A673 (cell line): ENCODE data around the gene ANKMY2. TPM values are rescaled to one million over a fixed set of nuclear protein-coding genes. Genes with fewer than 3 reads are reported as not detected.

Experiments used
- BruUV-seq: library from RNA; stranded (reverse); fragments of 400-500 nt; replicated peaks from 2 replicates; lab custom pipeline; 2021; lab: Mats Ljungman, UMichigan
- CTCF ChIA-PET: fragments of 300-600 bp; sonication (Branson Sonifier 250); formaldehyde crosslinking; loops from one replicate; lab custom pipeline; 2022; ENCODE audit warnings: antibody characterized with exemption; lab: Charles Lee
- POLR2A ChIA-PET: fragments of 300-600 bp; sonication (Branson Sonifier 250); formaldehyde crosslinking; loops from one replicate; lab custom pipeline; 2022; ENCODE audit warnings: antibody characterized with exemption; ENCODE audit not compliant: low non-redundant PET; lab: Charles Lee
- DNase-seq: peaks from one replicate; pipeline ENCODE4 v3.0.0-alpha.2; 2015; ENCODE audit warnings: low spot score
- H3K27ac ChIP-seq: fragments of 200-600 bp; sonication (generic); 2 replicates; pipeline ENCODE4 v1.5.1; 2016; ENCODE audit warnings: mixed run types, low read depth, mild to moderate bottlenecking, mixed read lengths, antibody characterized with exemption, low read length; ENCODE audit not compliant: poor library complexity, severe bottlenecking
- H3K27me3 ChIP-seq: fragments of 200-600 bp; sonication (generic); replicated peaks from 2 replicates; pipeline ENCODE4 v1.6.1; 2017; ENCODE audit warnings: mixed run types, low read depth, mild to moderate bottlenecking, mixed read lengths, antibody characterized with exemption, low read length; ENCODE audit not compliant: insufficient read depth, poor library complexity
- H3K36me3 ChIP-seq: fragments of 200-600 bp; sonication (generic); 2 replicates; pipeline ENCODE4 v1.6.1; 2016; ENCODE audit warnings: mixed run types, mild to moderate bottlenecking, mixed read lengths, antibody characterized with exemption, low read length; ENCODE audit not compliant: insufficient read depth, poor library complexity, severe bottlenecking
- H3K4me1 ChIP-seq: fragments of 200-600 bp; sonication (generic); 2 replicates; pipeline ENCODE4 v1.6.1; 2017; ENCODE audit warnings: mixed run types, mild to moderate bottlenecking, mixed read lengths, antibody characterized with exemption, low read length; ENCODE audit not compliant: insufficient read depth, poor library complexity, severe bottlenecking
- H3K4me3 ChIP-seq: fragments of 200-600 bp; sonication (generic); 2 replicates; pipeline ENCODE4 v1.5.1; 2016; ENCODE audit warnings: low read depth, mixed run types, mild to moderate bottlenecking, mixed read lengths, low read length; ENCODE audit not compliant: poor library complexity, severe bottlenecking
- H3K9me3 ChIP-seq: fragments of 200-600 bp; sonication (generic); 2 replicates; pipeline ENCODE4 v1.6.1; 2016; ENCODE audit warnings: mixed run types, low read depth, mild to moderate bottlenecking, mixed read lengths, antibody characterized with exemption, low read length; ENCODE audit not compliant: poor library complexity, severe bottlenecking
- EZH2 ChIP-seq: fragments of 200-600 bp; sonication (generic); IDR thresholded peaks from 2 replicates; pipeline ENCODE4 v1.6.1; 2017; ENCODE audit warnings: borderline replicate concordance, low read depth, mild to moderate bottlenecking, mixed read lengths, antibody characterized with exemption, low read length; ENCODE audit not compliant: poor library complexity, severe bottlenecking
- intact Hi-C: fragments of 100-400 bp; cut with micrococcal nuclease; formaldehyde crosslinking; loops from one replicate; pipeline ENCODE4 v1.10.0; 2022; ENCODE audit not compliant: unreplicated experiment
- total RNA-seq: library from RNA; stranded (reverse); gene quantifications from 2 replicates; pipeline ENCODE4 v1.2.3, GENCODE V29; 2021
- TF ChIP-seq, protein P1 (sequence below): fragments of 300-800, 200-600 bp; sonication (generic); conservative IDR thresholded peaks from 2 replicates; pipeline ENCODE4 v1.5.1; 2017; ENCODE audit warnings: low read depth, mild to moderate bottlenecking, antibody characterized with exemption, low read length, moderate library complexity, mixed read lengths

The ANKMY2 gene
- total RNA-seq, 1 experiment from 2014 or later: 24.3 TPM

- DNase-seq: no peak
- Histone ChIP-seq H3K4me3 (no peak overlapping the region), H3K4me1 (no peaks in the 10 kb centered on the region), H3K36me3 (no peaks in the 10 kb centered on the region), H3K27me3 (no peaks in the 10 kb centered on the region), H3K9me3 (no peaks in the 10 kb centered on the region), H3K27ac (no peak overlapping the region)
- intact Hi-C loops: no loop called here
- no peak for TF ChIP-seq EZH2
- TF ChIP-seq, protein P1, sequence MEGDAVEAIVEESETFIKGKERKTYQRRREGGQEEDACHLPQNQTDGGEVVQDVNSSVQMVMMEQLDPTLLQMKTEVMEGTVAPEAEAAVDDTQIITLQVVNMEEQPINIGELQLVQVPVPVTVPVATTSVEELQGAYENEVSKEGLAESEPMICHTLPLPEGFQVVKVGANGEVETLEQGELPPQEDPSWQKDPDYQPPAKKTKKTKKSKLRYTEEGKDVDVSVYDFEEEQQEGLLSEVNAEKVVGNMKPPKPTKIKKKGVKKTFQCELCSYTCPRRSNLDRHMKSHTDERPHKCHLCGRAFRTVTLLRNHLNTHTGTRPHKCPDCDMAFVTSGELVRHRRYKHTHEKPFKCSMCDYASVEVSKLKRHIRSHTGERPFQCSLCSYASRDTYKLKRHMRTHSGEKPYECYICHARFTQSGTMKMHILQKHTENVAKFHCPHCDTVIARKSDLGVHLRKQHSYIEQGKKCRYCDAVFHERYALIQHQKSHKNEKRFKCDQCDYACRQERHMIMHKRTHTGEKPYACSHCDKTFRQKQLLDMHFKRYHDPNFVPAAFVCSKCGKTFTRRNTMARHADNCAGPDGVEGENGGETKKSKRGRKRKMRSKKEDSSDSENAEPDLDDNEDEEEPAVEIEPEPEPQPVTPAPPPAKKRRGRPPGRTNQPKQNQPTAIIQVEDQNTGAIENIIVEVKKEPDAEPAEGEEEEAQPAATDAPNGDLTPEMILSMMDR: no peak
- CTCF ChIA-PET: no interaction called here
- POLR2A ChIA-PET: no interaction called here
- BruUV-seq: no TSS peak
Measured at GRCh38 chr7:16554518-16555236, 90.9 kb downstream of the ANKMY2 start.

- DNase-seq: no peak
- no peaks in the 10 kb centered on the region for H3K27me3 ChIP-seq
- POLR2A ChIA-PET: no interaction called here
- H3K4me3 ChIP-seq: no peak overlapping the region
- TF ChIP-seq EZH2: no peak
- TF ChIP-seq, protein P1: no peak
- intact Hi-C loops: no loop called here
- H3K4me1 ChIP-seq: no peaks in the 10 kb centered on the region
- H3K36me3 ChIP-seq: no peaks in the 10 kb centered on the region
- H3K27ac ChIP-seq: no peak overlapping the region
- H3K9me3 ChIP-seq: no peaks in the 10 kb centered on the region
- CTCF ChIA-PET: no interaction called here
- no TSS peak for BruUV-seq
Measured at GRCh38 chr7:16550671-16551070, 94.9 kb downstream of the ANKMY2 start.

Other genes with a start within 250 kb of the ANKMY2 start
- 0.15 and 0.21 TPM in 2 replicates for gene CRPPA, start 224.2 kb downstream of the ANKMY2 start, total RNA-seq
- gene SOSTDC1, start 180.0 kb downstream of the ANKMY2 start, total RNA-seq: not detected in 2 replicates
- not detected in 2 replicates for gene LRRC72, start 118.9 kb downstream of the ANKMY2 start, total RNA-seq
- gene BZW2, start 427 bp upstream of the ANKMY2 start, total RNA-seq: 173 and 175 TPM in 2 replicates
- 157 and 159 TPM in 2 replicates for gene TSPAN13, start 108.0 kb upstream of the ANKMY2 start, total RNA-seq
- not detected in 2 replicates for gene AGR2, start 159.2 kb upstream of the ANKMY2 start, total RNA-seq
- gene AGR3, start 236.2 kb upstream of the ANKMY2 start, total RNA-seq: not detected in 2 replicates